ENCODE data around the gene SLFN12L. TPM values are rescaled to one million over a fixed set of nuclear protein-coding genes. Genes with fewer than 3 reads are reported as not detected.

Gene SLFN12L
- total and polyA plus RNA-seq, 2 donors = 1.2 to 3.7 TPM

DNA sequence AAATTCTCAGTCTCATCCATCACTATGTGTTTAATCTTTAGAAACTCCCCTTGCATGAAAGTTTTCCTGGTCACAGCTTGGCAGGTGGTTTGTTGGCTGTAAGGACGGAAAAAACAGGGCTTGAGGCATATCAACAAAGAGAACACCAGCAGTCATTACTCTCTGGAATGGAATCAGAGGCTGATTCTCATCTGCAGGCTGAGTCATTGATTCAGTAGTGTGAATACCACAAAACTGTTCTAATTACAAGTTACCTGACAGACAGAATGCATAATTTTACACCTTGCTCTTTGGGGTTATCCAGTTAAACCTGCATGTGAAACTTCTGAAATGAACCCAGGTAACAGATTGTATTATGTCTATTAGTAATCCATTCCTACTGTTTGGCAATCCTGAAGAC is 11.5 kb upstream of the SLFN12L start:
- H3K27me3 ChIP-seq (ENCODE audit: control insufficient read depth in 2 of 2, insufficient read depth in 1 of 2, low read length in 1 of 2) = no peaks in the 10 kb centered on the region
- H3K36me3 ChIP-seq (ENCODE audit: control insufficient read depth in 2 of 2, insufficient read depth in 2 of 2, low read length in 1 of 2) = no peaks in the 10 kb centered on the region
- DNase-seq (ENCODE audit: low read depth in 6 of 9, low spot score in 9 of 9) = no peak
- no peak overlapping the region for H3K27ac ChIP-seq (ENCODE audit: low read depth in 1 of 2, low read length in 1 of 2)
- no peaks in the 10 kb centered on the region for H3K9me3 ChIP-seq (ENCODE audit: control insufficient read depth in 2 of 2, insufficient read depth in 1 of 2, low read length in 1 of 2)
- H3K4me3 ChIP-seq (ENCODE audit: low read length in 2 of 2) = no peak overlapping the region
- H3K4me1 ChIP-seq (ENCODE audit: control insufficient read depth in 2 of 2, insufficient read depth in 2 of 2, low read length in 2 of 2) = no peaks in the 10 kb centered on the region
- 92% methylated on average over 1 of the region's 1 CpG for WGBS

DNA sequence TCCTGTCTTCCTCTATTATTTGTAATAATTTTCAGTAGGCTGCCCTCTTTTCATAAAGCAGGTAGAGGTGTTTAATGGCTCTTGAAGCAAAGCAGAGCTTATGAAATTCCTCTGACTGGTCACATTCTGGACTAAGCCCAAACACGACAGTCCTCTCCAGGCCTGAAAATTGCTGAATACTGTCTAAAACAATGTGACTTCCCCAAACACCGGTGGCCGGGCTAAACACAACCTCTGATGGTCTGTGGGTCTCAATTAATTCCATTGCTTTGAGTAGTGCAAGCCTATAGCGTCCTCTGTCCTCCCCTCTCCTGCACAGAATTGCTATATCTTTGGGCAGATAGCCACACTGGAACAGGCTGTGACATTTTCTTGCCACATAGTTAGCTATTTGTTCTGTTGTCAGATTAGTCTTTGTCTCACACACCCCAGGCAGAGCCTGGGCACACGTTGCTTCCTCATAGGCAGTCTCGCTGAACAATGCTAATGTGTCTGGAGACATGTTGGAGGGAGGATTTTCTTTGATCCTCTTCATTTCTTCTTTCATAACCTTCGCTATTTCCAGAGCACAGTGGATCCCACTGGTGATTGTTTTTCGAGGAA is 10.8 kb upstream of the SLFN12L start:
- Histone ChIP-seq H3K4me3 (ENCODE audit: low read length in 2 of 2) (no peak overlapping the region), H3K9me3 (ENCODE audit: control insufficient read depth in 2 of 2, insufficient read depth in 1 of 2, low read length in 1 of 2) (no peaks in the 10 kb centered on the region), H3K36me3 (ENCODE audit: control insufficient read depth in 2 of 2, insufficient read depth in 2 of 2, low read length in 1 of 2) (no peaks in the 10 kb centered on the region), H3K27ac (ENCODE audit: low read depth in 1 of 2, low read length in 1 of 2) (no peak overlapping the region), H3K4me1 (ENCODE audit: control insufficient read depth in 2 of 2, insufficient read depth in 2 of 2, low read length in 2 of 2) (no peaks in the 10 kb centered on the region), H3K27me3 (ENCODE audit: control insufficient read depth in 2 of 2, insufficient read depth in 1 of 2, low read length in 1 of 2) (no peaks in the 10 kb centered on the region)
- DNase-seq (ENCODE audit: low read depth in 6 of 9, low spot score in 9 of 9) = no peak
- WGBS = 90% methylated on average over 8 of the region's 8 CpGs

DNA sequence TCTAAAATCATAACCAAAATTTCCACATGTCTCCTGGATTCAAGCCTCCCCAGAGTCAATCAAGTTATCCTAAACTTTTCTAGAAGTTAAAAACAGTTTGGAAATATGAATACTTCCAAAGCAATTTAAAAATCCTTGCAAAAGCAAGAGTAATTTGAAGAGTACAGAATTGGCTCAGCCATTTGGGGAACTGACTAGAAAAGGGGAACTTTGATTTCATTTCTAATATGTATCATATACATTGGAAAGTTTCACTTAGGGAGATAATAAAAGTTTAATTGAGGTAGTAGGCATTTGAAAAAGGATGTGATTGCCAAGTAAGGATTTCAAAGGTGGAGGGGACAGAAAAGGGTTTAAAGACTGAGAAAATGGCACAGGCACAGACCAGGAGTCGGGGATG is 9.0 kb upstream of the SLFN12L start:
- no peak for DNase-seq (ENCODE audit: low read depth in 6 of 9, low spot score in 9 of 9)
- peaks cover 5 to 13% of the 10 kb centered on the region in 2 donors for H3K4me1 ChIP-seq (ENCODE audit: control insufficient read depth in 2 of 2, insufficient read depth in 2 of 2, low read length in 2 of 2)
- H3K27me3 ChIP-seq (ENCODE audit: control insufficient read depth in 2 of 2, insufficient read depth in 1 of 2, low read length in 1 of 2) = no peaks in the 10 kb centered on the region
- no peak overlapping the region for H3K27ac ChIP-seq (ENCODE audit: low read depth in 1 of 2, low read length in 1 of 2)
- no peaks in the 10 kb centered on the region for H3K9me3 ChIP-seq (ENCODE audit: control insufficient read depth in 2 of 2, insufficient read depth in 1 of 2, low read length in 1 of 2)
- H3K4me3 ChIP-seq (ENCODE audit: low read length in 2 of 2) = no peak overlapping the region
- H3K36me3 ChIP-seq (ENCODE audit: control insufficient read depth in 2 of 2, insufficient read depth in 2 of 2, low read length in 1 of 2) = no peaks in the 10 kb centered on the region
- 98% methylated on average over 1 of the region's 1 CpG for WGBS

DNA sequence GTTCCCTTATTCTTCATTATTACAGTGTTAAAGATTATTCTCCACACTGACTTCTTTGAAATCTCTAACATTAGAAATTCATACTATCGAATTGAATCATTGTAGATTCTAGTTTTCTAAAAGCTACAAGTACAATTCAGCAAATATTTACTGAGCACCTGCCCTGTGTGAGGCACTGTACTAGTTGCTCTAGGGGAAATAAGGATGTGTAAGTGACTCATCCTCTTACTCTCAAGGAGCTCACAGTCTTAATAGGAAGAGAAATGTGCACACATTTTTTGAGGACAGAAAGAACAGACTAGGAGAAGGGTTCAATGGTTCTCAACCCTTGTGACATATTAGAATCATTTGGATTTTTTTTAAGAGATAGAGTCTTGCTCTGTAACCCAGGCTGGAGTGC is 7.7 kb upstream of the SLFN12L start:
- no peaks in the 10 kb centered on the region for H3K27me3 ChIP-seq (ENCODE audit: control insufficient read depth in 2 of 2, insufficient read depth in 1 of 2, low read length in 1 of 2)
- DNase-seq (ENCODE audit: low read depth in 6 of 9, low spot score in 9 of 9) = no peak
- WGBS = 94% methylated on average over 1 of the region's 1 CpG
- H3K4me3 ChIP-seq (ENCODE audit: low read length in 2 of 2) = no peak overlapping the region
- peaks cover 8 to 20% of the 10 kb centered on the region in 2 donors for H3K4me1 ChIP-seq (ENCODE audit: control insufficient read depth in 2 of 2, insufficient read depth in 2 of 2, low read length in 2 of 2)
- no peak overlapping the region for H3K27ac ChIP-seq (ENCODE audit: low read depth in 1 of 2, low read length in 1 of 2)
- no peaks in the 10 kb centered on the region for H3K9me3 ChIP-seq (ENCODE audit: control insufficient read depth in 2 of 2, insufficient read depth in 1 of 2, low read length in 1 of 2)
- no peaks in the 10 kb centered on the region for H3K36me3 ChIP-seq (ENCODE audit: control insufficient read depth in 2 of 2, insufficient read depth in 2 of 2, low read length in 1 of 2)

DNA sequence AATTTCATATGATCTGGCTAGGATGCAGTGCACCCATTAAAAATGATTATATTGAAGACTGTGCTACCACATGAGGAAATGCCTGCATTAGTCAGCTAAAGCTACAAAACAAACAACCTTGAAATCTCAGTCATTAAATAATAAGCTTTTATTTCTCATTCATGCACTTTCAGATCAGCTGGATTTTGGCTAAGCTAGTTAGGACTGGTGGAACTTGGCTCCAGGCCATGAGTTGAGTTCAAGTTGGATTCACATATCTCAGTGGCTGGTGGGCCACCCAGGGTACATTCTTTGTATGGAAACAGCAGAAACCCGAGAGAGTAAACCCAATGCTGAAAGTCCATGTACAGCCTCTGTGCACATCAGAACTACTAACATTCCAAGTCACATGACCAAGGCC is 6.4 kb upstream of the SLFN12L start:
- Histone ChIP-seq H3K36me3 (ENCODE audit: control insufficient read depth in 2 of 2, insufficient read depth in 2 of 2, low read length in 1 of 2) (no peaks in the 10 kb centered on the region), H3K4me3 (ENCODE audit: low read length in 2 of 2) (no peak overlapping the region), H3K9me3 (ENCODE audit: control insufficient read depth in 2 of 2, insufficient read depth in 1 of 2, low read length in 1 of 2) (no peaks in the 10 kb centered on the region), H3K4me1 (ENCODE audit: control insufficient read depth in 2 of 2, insufficient read depth in 2 of 2, low read length in 2 of 2) (peaks cover 8 to 26% of the 10 kb centered on the region in 2 donors), H3K27me3 (ENCODE audit: control insufficient read depth in 2 of 2, insufficient read depth in 1 of 2, low read length in 1 of 2) (no peaks in the 10 kb centered on the region), H3K27ac (ENCODE audit: low read depth in 1 of 2, low read length in 1 of 2) (no peak overlapping the region)
- DNase-seq (ENCODE audit: low read depth in 6 of 9, low spot score in 9 of 9) = no peak
- 89% methylated on average over 1 of the region's 1 CpG for WGBS

DNA sequence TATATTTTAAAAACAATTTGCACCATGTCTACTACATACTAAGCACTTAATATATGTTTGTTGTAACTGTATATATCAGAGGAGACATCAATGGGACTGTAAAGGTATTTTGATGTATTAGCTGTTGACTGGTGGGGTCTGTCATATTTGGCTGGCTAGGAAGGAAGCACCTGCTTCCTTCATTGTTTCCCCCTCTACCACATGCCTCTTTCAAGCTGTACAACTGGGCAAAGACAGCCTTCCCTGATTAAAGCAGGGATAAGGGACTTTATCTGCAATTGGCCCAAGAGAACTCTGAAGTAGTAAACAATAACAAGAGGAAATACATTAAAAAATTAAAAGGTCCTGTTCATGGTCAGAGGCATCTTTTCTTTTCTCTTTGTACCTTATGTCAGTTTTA is 5.5 kb upstream of the SLFN12L start:
- peaks cover 8 to 27% of the 10 kb centered on the region in 2 donors for H3K4me1 ChIP-seq (ENCODE audit: control insufficient read depth in 2 of 2, insufficient read depth in 2 of 2, low read length in 2 of 2)
- DNase-seq (ENCODE audit: low read depth in 6 of 9, low spot score in 9 of 9) = peak in 1 of 9 donors; percentile 42
- no peaks in the 10 kb centered on the region for H3K27me3 ChIP-seq (ENCODE audit: control insufficient read depth in 2 of 2, insufficient read depth in 1 of 2, low read length in 1 of 2)
- no peaks in the 10 kb centered on the region for H3K36me3 ChIP-seq (ENCODE audit: control insufficient read depth in 2 of 2, insufficient read depth in 2 of 2, low read length in 1 of 2)
- H3K27ac ChIP-seq (ENCODE audit: low read depth in 1 of 2, low read length in 1 of 2) = peak overlapping the region in 1 of 2 donors; percentile 41
- no peak overlapping the region for H3K4me3 ChIP-seq (ENCODE audit: low read length in 2 of 2)
- no peaks in the 10 kb centered on the region for H3K9me3 ChIP-seq (ENCODE audit: control insufficient read depth in 2 of 2, insufficient read depth in 1 of 2, low read length in 1 of 2)

DNA sequence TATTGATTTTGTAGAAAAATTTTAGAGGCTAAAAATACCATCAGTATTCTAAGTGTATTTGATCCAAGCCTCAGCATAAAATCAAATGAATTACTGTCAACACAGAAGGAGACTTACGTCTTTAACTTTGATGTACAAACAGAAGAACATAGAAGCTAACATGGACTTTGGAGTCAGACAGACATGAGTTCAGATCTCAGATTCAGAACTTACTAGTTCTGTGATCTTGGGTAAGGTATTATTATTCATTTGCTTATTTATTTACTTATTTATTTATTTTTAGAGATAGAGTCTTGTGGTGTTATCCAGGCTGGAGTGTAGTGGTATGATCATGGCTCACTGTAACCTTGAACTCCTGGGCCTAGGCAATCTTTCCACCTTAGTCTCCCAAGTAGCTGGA is 4.0 kb upstream of the SLFN12L start:
- Histone ChIP-seq H3K27ac (ENCODE audit: low read depth in 1 of 2, low read length in 1 of 2) (peak overlapping the region in 1 of 2 donors; percentile 80), H3K36me3 (ENCODE audit: control insufficient read depth in 2 of 2, insufficient read depth in 2 of 2, low read length in 1 of 2) (no peaks in the 10 kb centered on the region), H3K4me1 (ENCODE audit: control insufficient read depth in 2 of 2, insufficient read depth in 2 of 2, low read length in 2 of 2) (peaks cover 15 to 38% of the 10 kb centered on the region in 2 donors), H3K9me3 (ENCODE audit: control insufficient read depth in 2 of 2, insufficient read depth in 1 of 2, low read length in 1 of 2) (no peaks in the 10 kb centered on the region), H3K27me3 (ENCODE audit: control insufficient read depth in 2 of 2, insufficient read depth in 1 of 2, low read length in 1 of 2) (no peaks in the 10 kb centered on the region), H3K4me3 (ENCODE audit: low read length in 2 of 2) (no peak overlapping the region)
- 9% methylated on average over 1 of the region's 1 CpG for WGBS
- DNase-seq (ENCODE audit: low read depth in 6 of 9, low spot score in 9 of 9) = no peak

DNA sequence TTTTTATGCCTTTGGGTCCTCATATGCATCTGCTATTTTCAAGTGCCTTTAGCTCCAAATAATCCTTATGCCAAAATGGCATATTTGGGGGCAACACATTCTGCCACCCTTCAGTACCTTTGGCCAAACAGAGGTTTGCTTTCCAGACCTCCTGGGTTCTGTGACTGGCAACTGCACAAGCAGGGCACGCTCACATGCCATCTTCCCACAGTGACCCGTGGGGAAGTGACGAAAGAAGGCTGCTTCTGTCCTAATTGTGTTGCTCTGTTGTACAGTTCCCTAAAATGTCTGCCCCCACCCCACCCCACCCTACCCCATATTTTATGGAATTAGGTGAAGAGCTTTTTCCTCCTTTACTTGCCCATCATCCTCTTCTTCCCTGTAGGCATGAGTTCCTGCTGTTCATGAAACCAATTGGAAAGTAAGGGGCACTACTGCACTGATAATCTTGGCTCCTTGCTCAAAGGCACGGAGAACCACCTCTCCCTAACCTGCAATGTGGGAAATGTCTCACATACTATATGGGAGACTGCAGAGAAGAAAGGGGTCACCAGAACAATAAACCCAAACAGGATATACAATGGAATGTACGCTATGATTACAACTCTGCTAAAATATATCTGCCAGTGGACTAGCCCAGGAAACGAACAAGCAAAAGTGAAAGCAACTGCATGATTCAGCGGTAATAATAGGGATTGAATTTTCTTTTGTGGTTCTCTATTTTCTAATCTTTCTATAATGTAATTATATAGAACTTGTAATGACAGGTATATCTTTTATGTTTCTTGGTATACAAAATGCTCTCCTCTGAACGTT is 3.3 kb upstream of the SLFN12L start:
- H3K4me3 ChIP-seq (ENCODE audit: low read length in 2 of 2) = peak overlapping the region; percentile 25 to 48
- WGBS = 7% methylated on average over 8 of the region's 8 CpGs
- peaks cover 15 to 39% of the 10 kb centered on the region in 2 donors for H3K4me1 ChIP-seq (ENCODE audit: control insufficient read depth in 2 of 2, insufficient read depth in 2 of 2, low read length in 2 of 2)
- H3K27me3 ChIP-seq (ENCODE audit: control insufficient read depth in 2 of 2, insufficient read depth in 1 of 2, low read length in 1 of 2) = no peaks in the 10 kb centered on the region
- peak overlapping the region; percentile 66 to 80 for H3K27ac ChIP-seq (ENCODE audit: low read depth in 1 of 2, low read length in 1 of 2)
- DNase-seq (ENCODE audit: low read depth in 6 of 9, low spot score in 9 of 9) = peak in 3 of 9 donors; percentile 38 to 66 (median 49)
- H3K36me3 ChIP-seq (ENCODE audit: control insufficient read depth in 2 of 2, insufficient read depth in 2 of 2, low read length in 1 of 2) = no peaks in the 10 kb centered on the region
- no peaks in the 10 kb centered on the region for H3K9me3 ChIP-seq (ENCODE audit: control insufficient read depth in 2 of 2, insufficient read depth in 1 of 2, low read length in 1 of 2)

DNA sequence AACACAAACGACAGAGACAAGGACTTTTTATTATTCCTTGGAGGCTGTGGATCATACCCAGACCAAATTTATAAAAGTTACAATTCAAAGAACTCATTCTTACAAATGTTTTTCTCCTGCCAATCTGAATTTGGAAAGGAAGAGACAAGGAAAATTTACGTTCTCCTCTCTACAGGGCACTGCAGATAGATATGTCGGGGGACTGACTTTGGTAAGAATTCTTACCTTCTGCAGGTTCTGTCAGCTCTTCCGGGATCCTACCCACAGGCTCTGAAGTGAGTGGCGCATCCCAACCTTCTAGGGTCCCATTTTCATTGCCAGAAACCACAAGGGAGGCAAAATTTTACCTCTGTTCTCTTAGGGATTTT is 2.2 kb upstream of the SLFN12L start:
- Histone ChIP-seq H3K9me3 (ENCODE audit: control insufficient read depth in 2 of 2, insufficient read depth in 1 of 2, low read length in 1 of 2) (no peaks in the 10 kb centered on the region), H3K4me3 (ENCODE audit: low read length in 2 of 2) (no peak overlapping the region), H3K27me3 (ENCODE audit: control insufficient read depth in 2 of 2, insufficient read depth in 1 of 2, low read length in 1 of 2) (no peaks in the 10 kb centered on the region), H3K4me1 (ENCODE audit: control insufficient read depth in 2 of 2, insufficient read depth in 2 of 2, low read length in 2 of 2) (peaks cover 15 to 39% of the 10 kb centered on the region in 2 donors), H3K36me3 (ENCODE audit: control insufficient read depth in 2 of 2, insufficient read depth in 2 of 2, low read length in 1 of 2) (no peaks in the 10 kb centered on the region), H3K27ac (ENCODE audit: low read depth in 1 of 2, low read length in 1 of 2) (no peak overlapping the region)
- 54% methylated on average over 5 of the region's 5 CpGs for WGBS
- no peak for DNase-seq (ENCODE audit: low read depth in 6 of 9, low spot score in 9 of 9)
